GM23338 (cell line): Measurements from ENCODE around the gene ITGA1. TPM values are rescaled to one million over a fixed set of nuclear protein-coding genes. Genes with fewer than 3 reads are reported as not detected.

Source experiments
- EZH2 ChIP-seq: fragments of 200-600 bp; sonication (generic); IDR thresholded peaks from one replicate; pipeline ENCODE4 v1.8.0; 2017; ENCODE audit warnings: antibody characterized with exemption, mild to moderate bottlenecking, low read depth; ENCODE audit not compliant: unreplicated experiment
- EZH2phosphoT487 ChIP-seq: fragments of 200-600 bp; sonication (generic); IDR thresholded peaks from one replicate; pipeline ENCODE4 v1.8.1; 2018; ENCODE audit warnings: antibody characterized with exemption; ENCODE audit not compliant: unreplicated experiment
- JUNB ChIP-seq: IDR thresholded peaks from one replicate; pipeline ENCODE4 v1.6.1; 2016; ENCODE audit warnings: antibody characterized with exemption; ENCODE audit not compliant: unreplicated experiment
- NANOG ChIP-seq: IDR thresholded peaks from 2 replicates; pipeline ENCODE4 v1.6.1; 2016; ENCODE audit warnings: antibody characterized with exemption, borderline replicate concordance
- POLR2AphosphoS5 ChIP-seq: IDR thresholded peaks from 2 replicates; pipeline ENCODE4 v1.6.1; 2016; ENCODE audit warnings: antibody characterized with exemption, low read depth
- ZNF114 ChIP-seq: fragments of 250-450 bp; sonication (Bioruptor Pico); IDR thresholded peaks from 2 replicates; pipeline ENCODE4 v1.5.0; 2020; ENCODE audit warnings: mild to moderate bottlenecking, moderate library complexity
- polyA plus RNA-seq: library from polyadenylated mRNA; unstranded; fragments of >200 nt; fragmentation: Nextera tagmentation; extraction: Ambion mirVana; gene quantifications from 2 replicates; pipeline ENCODE4 v1.2.1, GENCODE V29; 2016
- total RNA-seq: library from RNA; depleted of rRNA; stranded (reverse); fragments of >200 nt; shearing (Covaris generic); gene quantifications from 2 replicates; pipeline ENCODE4 v1.2.3, GENCODE V29; 2014
- TF ChIP-seq, protein P1 (sequence below): fragments of 250-450 bp; sonication (Bioruptor Pico); IDR thresholded peaks from 2 replicates; pipeline ENCODE4 v1.5.0; 2020; ENCODE audit warnings: mild to moderate bottlenecking, moderate library complexity
- TF ChIP-seq, protein P2 (sequence below): IDR thresholded peaks from 2 replicates; pipeline ENCODE4 v1.6.1; 2016; ENCODE audit warnings: antibody characterized with exemption
- TF ChIP-seq, protein P3 (sequence below), 2 experiments: fragments of 200-600 bp in 1 of 2; sonication (generic) in 1 of 2; conservative IDR thresholded peaks; 2 replicates each; pipeline versions ENCODE4 v1.5.1 to v1.6.1; 2016 to 2017; ENCODE audit warnings: antibody characterized with exemption in 2 of 2, low read depth in 2 of 2, mild to moderate bottlenecking in 2 of 2, moderate library complexity in 1 of 2
- TF ChIP-seq, protein P4 (sequence below): IDR thresholded peaks from one replicate; pipeline ENCODE4 v1.6.1; 2018; ENCODE audit warnings: antibody characterized with exemption; ENCODE audit not compliant: unreplicated experiment

Gene ITGA1
- total and polyA plus RNA-seq, 2 experiments from 2014 or later, result 1.8 to 4.9 TPM

DNA sequence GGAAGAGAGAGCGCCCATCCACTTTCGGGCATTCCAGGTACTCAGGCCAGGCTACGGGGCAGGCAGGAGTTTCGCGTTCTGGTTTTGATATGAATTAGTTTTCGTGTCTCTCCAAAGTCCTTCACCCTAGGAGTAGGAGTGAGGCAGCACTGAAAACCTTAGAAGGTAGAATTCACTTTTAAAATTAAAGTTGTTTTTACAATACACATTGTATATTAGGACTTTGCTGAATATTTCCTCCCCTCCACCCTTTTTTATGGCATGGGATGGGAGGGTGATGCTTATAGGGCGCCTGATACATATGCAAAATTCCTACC is 747 bp downstream of the ITGA1 start (continued):
- TF ChIP-seq, protein P1, sequence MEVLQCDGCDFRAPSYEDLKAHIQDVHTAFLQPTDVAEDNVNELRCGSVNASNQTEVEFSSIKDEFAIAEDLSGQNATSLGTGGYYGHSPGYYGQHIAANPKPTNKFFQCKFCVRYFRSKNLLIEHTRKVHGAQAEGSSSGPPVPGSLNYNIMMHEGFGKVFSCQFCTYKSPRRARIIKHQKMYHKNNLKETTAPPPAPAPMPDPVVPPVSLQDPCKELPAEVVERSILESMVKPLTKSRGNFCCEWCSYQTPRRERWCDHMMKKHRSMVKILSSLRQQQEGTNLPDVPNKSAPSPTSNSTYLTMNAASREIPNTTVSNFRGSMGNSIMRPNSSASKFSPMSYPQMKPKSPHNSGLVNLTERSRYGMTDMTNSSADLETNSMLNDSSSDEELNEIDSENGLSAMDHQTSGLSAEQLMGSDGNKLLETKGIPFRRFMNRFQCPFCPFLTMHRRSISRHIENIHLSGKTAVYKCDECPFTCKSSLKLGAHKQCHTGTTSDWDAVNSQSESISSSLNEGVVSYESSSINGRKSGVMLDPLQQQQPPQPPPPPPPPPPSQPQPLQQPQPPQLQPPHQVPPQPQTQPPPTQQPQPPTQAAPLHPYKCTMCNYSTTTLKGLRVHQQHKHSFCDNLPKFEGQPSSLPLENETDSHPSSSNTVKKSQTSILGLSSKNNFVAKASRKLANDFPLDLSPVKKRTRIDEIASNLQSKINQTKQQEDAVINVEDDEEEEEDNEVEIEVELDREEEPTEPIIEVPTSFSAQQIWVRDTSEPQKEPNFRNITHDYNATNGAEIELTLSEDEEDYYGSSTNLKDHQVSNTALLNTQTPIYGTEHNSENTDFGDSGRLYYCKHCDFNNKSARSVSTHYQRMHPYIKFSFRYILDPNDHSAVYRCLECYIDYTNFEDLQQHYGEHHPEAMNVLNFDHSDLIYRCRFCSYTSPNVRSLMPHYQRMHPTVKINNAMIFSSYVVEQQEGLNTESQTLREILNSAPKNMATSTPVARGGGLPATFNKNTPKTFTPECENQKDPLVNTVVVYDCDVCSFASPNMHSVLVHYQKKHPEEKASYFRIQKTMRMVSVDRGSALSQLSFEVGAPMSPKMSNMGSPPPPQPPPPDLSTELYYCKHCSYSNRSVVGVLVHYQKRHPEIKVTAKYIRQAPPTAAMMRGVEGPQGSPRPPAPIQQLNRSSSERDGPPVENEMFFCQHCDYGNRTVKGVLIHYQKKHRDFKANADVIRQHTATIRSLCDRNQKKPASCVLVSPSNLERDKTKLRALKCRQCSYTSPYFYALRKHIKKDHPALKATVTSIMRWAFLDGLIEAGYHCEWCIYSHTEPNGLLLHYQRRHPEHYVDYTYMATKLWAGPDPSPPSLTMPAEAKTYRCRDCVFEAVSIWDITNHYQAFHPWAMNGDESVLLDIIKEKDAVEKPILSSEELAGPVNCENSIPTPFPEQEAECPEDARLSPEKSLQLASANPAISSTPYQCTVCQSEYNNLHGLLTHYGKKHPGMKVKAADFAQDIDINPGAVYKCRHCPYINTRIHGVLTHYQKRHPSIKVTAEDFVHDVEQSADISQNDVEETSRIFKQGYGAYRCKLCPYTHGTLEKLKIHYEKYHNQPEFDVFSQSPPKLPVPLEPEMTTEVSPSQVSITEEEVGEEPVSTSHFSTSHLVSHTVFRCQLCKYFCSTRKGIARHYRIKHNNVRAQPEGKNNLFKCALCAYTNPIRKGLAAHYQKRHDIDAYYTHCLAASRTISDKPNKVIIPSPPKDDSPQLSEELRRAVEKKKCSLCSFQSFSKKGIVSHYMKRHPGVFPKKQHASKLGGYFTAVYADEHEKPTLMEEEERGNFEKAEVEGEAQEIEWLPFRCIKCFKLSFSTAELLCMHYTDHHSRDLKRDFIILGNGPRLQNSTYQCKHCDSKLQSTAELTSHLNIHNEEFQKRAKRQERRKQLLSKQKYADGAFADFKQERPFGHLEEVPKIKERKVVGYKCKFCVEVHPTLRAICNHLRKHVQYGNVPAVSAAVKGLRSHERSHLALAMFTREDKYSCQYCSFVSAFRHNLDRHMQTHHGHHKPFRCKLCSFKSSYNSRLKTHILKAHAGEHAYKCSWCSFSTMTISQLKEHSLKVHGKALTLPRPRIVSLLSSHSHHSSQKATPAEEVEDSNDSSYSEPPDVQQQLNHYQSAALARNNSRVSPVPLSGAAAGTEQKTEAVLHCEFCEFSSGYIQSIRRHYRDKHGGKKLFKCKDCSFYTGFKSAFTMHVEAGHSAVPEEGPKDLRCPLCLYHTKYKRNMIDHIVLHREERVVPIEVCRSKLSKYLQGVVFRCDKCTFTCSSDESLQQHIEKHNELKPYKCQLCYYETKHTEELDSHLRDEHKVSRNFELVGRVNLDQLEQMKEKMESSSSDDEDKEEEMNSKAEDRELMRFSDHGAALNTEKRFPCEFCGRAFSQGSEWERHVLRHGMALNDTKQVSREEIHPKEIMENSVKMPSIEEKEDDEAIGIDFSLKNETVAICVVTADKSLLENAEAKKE (CRISPR knock-in tag), result no peak
- TF ChIP-seq, protein P2, sequence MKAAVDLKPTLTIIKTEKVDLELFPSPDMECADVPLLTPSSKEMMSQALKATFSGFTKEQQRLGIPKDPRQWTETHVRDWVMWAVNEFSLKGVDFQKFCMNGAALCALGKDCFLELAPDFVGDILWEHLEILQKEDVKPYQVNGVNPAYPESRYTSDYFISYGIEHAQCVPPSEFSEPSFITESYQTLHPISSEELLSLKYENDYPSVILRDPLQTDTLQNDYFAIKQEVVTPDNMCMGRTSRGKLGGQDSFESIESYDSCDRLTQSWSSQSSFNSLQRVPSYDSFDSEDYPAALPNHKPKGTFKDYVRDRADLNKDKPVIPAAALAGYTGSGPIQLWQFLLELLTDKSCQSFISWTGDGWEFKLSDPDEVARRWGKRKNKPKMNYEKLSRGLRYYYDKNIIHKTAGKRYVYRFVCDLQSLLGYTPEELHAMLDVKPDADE, result no peak
- TF ChIP-seq, protein P3, sequence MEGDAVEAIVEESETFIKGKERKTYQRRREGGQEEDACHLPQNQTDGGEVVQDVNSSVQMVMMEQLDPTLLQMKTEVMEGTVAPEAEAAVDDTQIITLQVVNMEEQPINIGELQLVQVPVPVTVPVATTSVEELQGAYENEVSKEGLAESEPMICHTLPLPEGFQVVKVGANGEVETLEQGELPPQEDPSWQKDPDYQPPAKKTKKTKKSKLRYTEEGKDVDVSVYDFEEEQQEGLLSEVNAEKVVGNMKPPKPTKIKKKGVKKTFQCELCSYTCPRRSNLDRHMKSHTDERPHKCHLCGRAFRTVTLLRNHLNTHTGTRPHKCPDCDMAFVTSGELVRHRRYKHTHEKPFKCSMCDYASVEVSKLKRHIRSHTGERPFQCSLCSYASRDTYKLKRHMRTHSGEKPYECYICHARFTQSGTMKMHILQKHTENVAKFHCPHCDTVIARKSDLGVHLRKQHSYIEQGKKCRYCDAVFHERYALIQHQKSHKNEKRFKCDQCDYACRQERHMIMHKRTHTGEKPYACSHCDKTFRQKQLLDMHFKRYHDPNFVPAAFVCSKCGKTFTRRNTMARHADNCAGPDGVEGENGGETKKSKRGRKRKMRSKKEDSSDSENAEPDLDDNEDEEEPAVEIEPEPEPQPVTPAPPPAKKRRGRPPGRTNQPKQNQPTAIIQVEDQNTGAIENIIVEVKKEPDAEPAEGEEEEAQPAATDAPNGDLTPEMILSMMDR (conservative IDR thresholded peaks at IDR 0.05; ENCODE audit: low read depth in 2 of 2), result no peak
- no peak for TF ChIP-seq POLR2AphosphoS5
- TF ChIP-seq EZH2phosphoT487, result no peak
- TF ChIP-seq ZNF114 (CRISPR knock-in tag), result no peak
- TF ChIP-seq, protein P4, sequence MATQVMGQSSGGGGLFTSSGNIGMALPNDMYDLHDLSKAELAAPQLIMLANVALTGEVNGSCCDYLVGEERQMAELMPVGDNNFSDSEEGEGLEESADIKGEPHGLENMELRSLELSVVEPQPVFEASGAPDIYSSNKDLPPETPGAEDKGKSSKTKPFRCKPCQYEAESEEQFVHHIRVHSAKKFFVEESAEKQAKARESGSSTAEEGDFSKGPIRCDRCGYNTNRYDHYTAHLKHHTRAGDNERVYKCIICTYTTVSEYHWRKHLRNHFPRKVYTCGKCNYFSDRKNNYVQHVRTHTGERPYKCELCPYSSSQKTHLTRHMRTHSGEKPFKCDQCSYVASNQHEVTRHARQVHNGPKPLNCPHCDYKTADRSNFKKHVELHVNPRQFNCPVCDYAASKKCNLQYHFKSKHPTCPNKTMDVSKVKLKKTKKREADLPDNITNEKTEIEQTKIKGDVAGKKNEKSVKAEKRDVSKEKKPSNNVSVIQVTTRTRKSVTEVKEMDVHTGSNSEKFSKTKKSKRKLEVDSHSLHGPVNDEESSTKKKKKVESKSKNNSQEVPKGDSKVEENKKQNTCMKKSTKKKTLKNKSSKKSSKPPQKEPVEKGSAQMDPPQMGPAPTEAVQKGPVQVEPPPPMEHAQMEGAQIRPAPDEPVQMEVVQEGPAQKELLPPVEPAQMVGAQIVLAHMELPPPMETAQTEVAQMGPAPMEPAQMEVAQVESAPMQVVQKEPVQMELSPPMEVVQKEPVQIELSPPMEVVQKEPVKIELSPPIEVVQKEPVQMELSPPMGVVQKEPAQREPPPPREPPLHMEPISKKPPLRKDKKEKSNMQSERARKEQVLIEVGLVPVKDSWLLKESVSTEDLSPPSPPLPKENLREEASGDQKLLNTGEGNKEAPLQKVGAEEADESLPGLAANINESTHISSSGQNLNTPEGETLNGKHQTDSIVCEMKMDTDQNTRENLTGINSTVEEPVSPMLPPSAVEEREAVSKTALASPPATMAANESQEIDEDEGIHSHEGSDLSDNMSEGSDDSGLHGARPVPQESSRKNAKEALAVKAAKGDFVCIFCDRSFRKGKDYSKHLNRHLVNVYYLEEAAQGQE, result no peak
- no peak for TF ChIP-seq JUNB
- no peak for TF ChIP-seq NANOG
- no peak for TF ChIP-seq EZH2
